SK-N-SH (cell line): Measurements from ENCODE around the gene COL20A1. TPM values are rescaled to one million over a fixed set of nuclear protein-coding genes. Genes with fewer than 3 reads are reported as not detected.
"Not testable (repeated sequence)": the region's sequence is repeated elsewhere in the genome, so short reads cannot be mapped to it uniquely, and the experiment has no call there.

Experiments
- CTCF ChIA-PET: fragments of 300-600, 350-600 bp; formaldehyde crosslinking; extraction: SDS; loops from one replicate; lab custom pipeline; 2021; lab: Yijun Ruan, JAX
- POLR2A ChIA-PET: fragments of 350-600 bp; sonication (Branson Sonifier 250); formaldehyde crosslinking; extraction: SDS; loops from one replicate; lab custom pipeline; 2020; ENCODE audit warnings: antibody characterized with exemption, inconsistent platforms; lab: Yijun Ruan, JAX
- DNase-seq: peaks from one replicate; pipeline ENCODE4 v3.0.0; 2012
- H2AFZ ChIP-seq: fragments of 200-600 bp; sonication (generic); 2 replicates; pipeline ENCODE4 v1.8.1; 2016; ENCODE audit warnings: antibody characterized with exemption, mild to moderate bottlenecking, low read depth
- H3F3A ChIP-seq: fragments of 200-600 bp; sonication (generic); replicated peaks from 2 replicates; pipeline ENCODE3; 2016; ENCODE audit warnings: antibody characterized with exemption, mild to moderate bottlenecking; ENCODE audit not compliant: insufficient read depth
- H3K27ac ChIP-seq, 2 experiments: fragments of 200-500 bp in 1 of 2; fragments of 200-600 bp in 1 of 2; sonication (Bioruptor generic) in 1 of 2; sonication (generic), shearing (Covaris generic) in 1 of 2; 2 replicates each; pipeline versions ENCODE4 v1.5.1 to v1.6.1; 2014 to 2016; ENCODE audit warnings: low read depth in 2 of 2, inconsistent platforms in 1 of 2, low read length in 1 of 2, mild to moderate bottlenecking in 1 of 2, mixed read lengths in 1 of 2
- H3K27me3 ChIP-seq: fragments of 200-600 bp; sonication (generic), shearing (Covaris generic); 2 replicates; pipeline ENCODE4 v1.6.1; 2016; ENCODE audit warnings: mixed run types; ENCODE audit not compliant: insufficient read depth
- H3K36me3 ChIP-seq, 2 experiments: fragments of 200-500 bp in 1 of 2; fragments of 200-600 bp in 1 of 2; sonication (Bioruptor generic) in 1 of 2; sonication (generic) in 1 of 2; replicated peaks in 1 of 2; 2 replicates each; pipeline versions ENCODE3 to v1.5.1; 2014 to 2016; ENCODE audit warnings: low read length in 1 of 2, mild to moderate bottlenecking in 1 of 2; ENCODE audit not compliant: insufficient read depth in 2 of 2, control insufficient read depth in 1 of 2
- H3K4me1 ChIP-seq, 2 experiments: fragments of 200-500 bp in 1 of 2; fragments of 200-600 bp in 1 of 2; sonication (Bioruptor generic) in 1 of 2; sonication (generic), shearing (Covaris generic) in 1 of 2; 2 replicates each; pipeline versions ENCODE4 v1.5.1 to v1.6.1; 2014 to 2016; ENCODE audit warnings: low read depth in 1 of 2, low read length in 1 of 2, mixed run types in 1 of 2; ENCODE audit not compliant: insufficient read depth in 2 of 2, control insufficient read depth in 1 of 2
- H3K4me2 ChIP-seq: fragments of 200-600 bp; sonication (generic), shearing (Covaris generic); 2 replicates; pipeline ENCODE4 v1.6.1; 2017; ENCODE audit warnings: mixed run types
- H3K4me3 ChIP-seq, 2 experiments: fragments of 200-500 bp in 1 of 2; fragments of 200-600 bp in 1 of 2; sonication (Bioruptor generic) in 1 of 2; sonication (generic), shearing (Covaris generic) in 1 of 2; 2 replicates each; pipeline versions ENCODE4 v1.5.1 to v1.8.1; 2014 to 2016; ENCODE audit warnings: low read depth in 2 of 2, inconsistent platforms in 1 of 2, low read length in 1 of 2, mild to moderate bottlenecking in 1 of 2, mixed read lengths in 1 of 2, moderate library complexity in 1 of 2
- H3K79me2 ChIP-seq: fragments of 200-600 bp; sonication (generic); 2 replicates; pipeline ENCODE4 v1.8.1; 2017; ENCODE audit warnings: mild to moderate bottlenecking; ENCODE audit not compliant: insufficient read depth
- H3K9ac ChIP-seq: fragments of 200-600 bp; sonication (generic); 2 replicates; pipeline ENCODE4 v1.6.1; 2017; ENCODE audit warnings: mixed run types
- H3K9me2 ChIP-seq: fragments of 200-600 bp; sonication (generic); 2 replicates; pipeline ENCODE4 v1.6.1; 2017; ENCODE audit warnings: mixed run types
- H3K9me3 ChIP-seq: fragments of 200-600 bp; sonication (generic); 2 replicates; pipeline ENCODE4 v1.6.1; 2017; ENCODE audit warnings: mixed run types, mild to moderate bottlenecking, moderate library complexity
- H4K20me1 ChIP-seq: fragments of 200-600 bp; sonication (generic); 2 replicates; pipeline ENCODE4 v1.6.1; 2017; ENCODE audit warnings: mild to moderate bottlenecking, mixed run types; ENCODE audit not compliant: insufficient read depth
- EZH2phosphoT487 ChIP-seq: fragments of 200-600 bp; sonication (generic); IDR thresholded peaks from 2 replicates; pipeline ENCODE4 v1.6.1; 2017; ENCODE audit warnings: low read depth, mixed run types, mild to moderate bottlenecking, antibody characterized with exemption, moderate library complexity, borderline replicate concordance
- GABPA ChIP-seq: IDR thresholded peaks from 2 replicates; pipeline ENCODE4 v1.4.0; 2012; ENCODE audit warnings: low read depth, mild to moderate bottlenecking
- JUND ChIP-seq: IDR thresholded peaks from 2 replicates; pipeline ENCODE4 v1.4.0; 2012
- MXI1 ChIP-seq: IDR thresholded peaks from 2 replicates; pipeline ENCODE4 v1.6.1; 2012; ENCODE audit warnings: mild to moderate bottlenecking, low read depth, low read length, improper control_type of control experiment
- NFIC ChIP-seq: IDR thresholded peaks from 2 replicates; pipeline ENCODE4 v1.4.0; 2012; ENCODE audit warnings: borderline replicate concordance
- PBX3 ChIP-seq: IDR thresholded peaks from 2 replicates; pipeline ENCODE4; 2012
- POLR2AphosphoS5 ChIP-seq: IDR thresholded peaks from 2 replicates; pipeline ENCODE4 v1.6.1; 2012; ENCODE audit warnings: low read depth, low read length
- RCOR1 ChIP-seq: fragments of 150-350 bp; IDR thresholded peaks from 2 replicates; pipeline ENCODE4 v1.6.1; 2017; ENCODE audit warnings: antibody characterized with exemption, low read length
- RFX5 ChIP-seq: IDR thresholded peaks from 2 replicates; pipeline ENCODE4 v1.6.1; 2012; ENCODE audit warnings: mild to moderate bottlenecking, improper control_type of control experiment, low read length
- RXRA ChIP-seq: IDR thresholded peaks from 2 replicates; pipeline ENCODE4 v1.4.0; 2012; ENCODE audit warnings: low read depth, mild to moderate bottlenecking, borderline replicate concordance
- SIN3A ChIP-seq: IDR thresholded peaks from 2 replicates; pipeline ENCODE4 v1.6.1; 2012; ENCODE audit warnings: low read depth, mild to moderate bottlenecking, low read length, moderate library complexity, borderline replicate concordance
- TAF1 ChIP-seq: IDR thresholded peaks from 2 replicates; pipeline ENCODE4 v1.6.1; 2012; ENCODE audit warnings: low read depth, mild to moderate bottlenecking, low read length, moderate library complexity, borderline replicate concordance
- TEAD4 ChIP-seq: IDR thresholded peaks from 2 replicates; pipeline ENCODE4 v1.4.0; 2012; ENCODE audit warnings: mild to moderate bottlenecking, borderline replicate concordance; ENCODE audit not compliant: insufficient read depth
- USF1 ChIP-seq: IDR thresholded peaks from 2 replicates; pipeline ENCODE4 v1.4.0; 2012; ENCODE audit warnings: low read depth, borderline replicate concordance
- YY1 ChIP-seq: IDR thresholded peaks from 2 replicates; pipeline ENCODE4 v1.4.0; 2012; ENCODE audit warnings: low read depth, mild to moderate bottlenecking
- WGBS: methylation state at CpG from one replicate; pipeline ENCODE4 v1.1.6; 2017; ENCODE audit warnings: low lambda C conversion rate; 5-methylcytosine and 5-hydroxymethylcytosine counted together
- polyA plus RNA-seq, 3 experiments: library from polyadenylated mRNA; depleted of rRNA; stranded (reverse); fragments of >200 nt; gene quantifications; 2 replicates each; pipeline ENCODE4 v1.2.3, GENCODE V29; 2012
- TF ChIP-seq, protein P1 (sequence below): IDR thresholded peaks from 2 replicates; pipeline ENCODE4 v1.6.1; 2012; ENCODE audit warnings: mild to moderate bottlenecking, low read depth, low read length, moderate library complexity

COL20A1 gene
- polyA plus RNA-seq, 1 of the 3 experiments (the other 2 are of a cell fraction): not detected

DNA sequence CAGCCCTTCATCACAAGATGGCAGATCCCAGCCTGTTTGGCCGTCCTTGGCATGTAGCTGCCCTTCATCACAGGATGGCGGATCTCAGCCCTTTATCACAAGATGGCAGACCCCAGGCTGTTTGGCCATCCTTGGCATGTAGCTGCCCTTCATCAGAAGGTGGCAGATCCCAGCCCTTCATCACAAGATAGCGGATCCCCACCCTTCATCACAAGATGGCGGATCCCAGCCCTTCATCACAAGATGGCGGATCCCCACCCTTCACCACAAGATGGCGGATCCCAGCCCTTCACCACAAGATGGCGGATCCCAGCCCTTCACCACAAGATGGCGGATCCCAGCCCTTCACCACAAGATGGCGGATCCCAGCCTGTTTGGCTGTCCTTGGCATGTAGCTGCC is 42.1 kb downstream of the COL20A1 start:
- H3F3A ChIP-seq, H2AFZ ChIP-seq, H3K36me3 ChIP-seq, DNase-seq, H3K79me2 ChIP-seq, H3K27me3 ChIP-seq, H3K4me3 ChIP-seq, H3K9me2 ChIP-seq, H3K9ac ChIP-seq, H3K9me3 ChIP-seq, H4K20me1 ChIP-seq, POLR2A ChIA-PET, H3K27ac ChIP-seq, H3K4me2 ChIP-seq, H3K4me1 ChIP-seq: not testable (repeated sequence)
- CTCF ChIA-PET: interaction anchor here (1.7 to 4.9 kb wide), 3 partner anchors 26 to 112 kb away, joined by 4 to 29 read pairs (median 20); no protein-coding TSS in a partner anchor
- 68% methylated on average over 7 of the region's 9 CpGs for WGBS
- peak; percentile 45; the same call in 1 of the 2 replicates for TF ChIP-seq YY1

- Histone ChIP-seq H4K20me1 (no peaks in the 10 kb centered on the region), H3F3A (no peaks in the 10 kb centered on the region)
These were observed 42.7 kb downstream of the COL20A1 start for GRCh38 chr20:63335711-63336110.

DNA sequence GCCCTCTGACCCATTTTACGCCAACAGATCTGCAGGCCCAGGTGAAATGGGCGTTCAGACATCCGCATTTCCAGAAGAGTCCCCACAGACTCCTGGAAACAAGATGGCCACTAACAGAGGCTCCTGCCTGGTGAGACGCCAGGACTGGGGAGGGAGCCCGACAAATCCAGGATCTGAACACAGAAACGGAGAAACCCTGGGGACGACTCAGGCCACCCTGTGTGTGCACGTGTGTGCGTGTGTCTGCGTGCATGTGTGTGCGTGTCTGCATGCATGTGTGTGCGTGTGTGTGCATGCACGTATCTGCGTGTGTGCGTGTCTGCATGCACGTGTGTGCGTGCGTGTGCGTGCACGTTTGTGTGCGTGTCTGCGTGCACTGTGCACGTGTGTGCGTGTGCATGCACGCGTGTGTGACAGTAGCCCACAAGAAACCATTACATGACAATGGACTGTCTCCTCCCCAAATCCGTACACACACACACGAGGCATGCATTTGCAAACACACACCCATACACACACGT is 43.3 kb downstream of the COL20A1 start:
- POLR2A ChIA-PET: no interaction called here
- CTCF ChIA-PET: interaction anchor here (4.9 kb wide), 1 partner anchor 27 kb away, joined by 29 read pairs; no protein-coding TSS in a partner anchor

More at GRCh38 chr20:63335711-63336110, 42.7 kb downstream of the COL20A1 start:
- Histone ChIP-seq H3K9ac (no peak overlapping the region), H2AFZ (no peak overlapping the region), H3K27ac (no peak overlapping the region), H3K9me3 (no peaks in the 10 kb centered on the region), H3K27me3 (no peaks in the 10 kb centered on the region), H3K4me1 (peaks cover 0 to 2% of the 10 kb centered on the region in 2 experiments; a peak in 1 of 4 replicates), H3K9me2 (no peaks in the 10 kb centered on the region), H3K4me2 (no peak overlapping the region), H3K79me2 (no peaks in the 10 kb centered on the region), H3K36me3 (no peaks in the 10 kb centered on the region), H3K4me3 (no peak overlapping the region)
- ChIA-PET POLR2A (no interaction called here), CTCF (interaction anchor here (4.9 kb wide), 1 partner anchor 26 kb away, joined by 29 read pairs; no protein-coding TSS in a partner anchor)
- DNase-seq: no peak
- TF ChIP-seq JUND (no peak), RXRA (no peak), EZH2phosphoT487 (no peak), SIN3A (no peak)
- 54% methylated on average over 7 of the region's 9 CpGs for WGBS

More for the DNA sequence above, 43.3 kb downstream of the COL20A1 start:
- Histone ChIP-seq H3K9me3 (no peaks in the 10 kb centered on the region), H2AFZ (no peak overlapping the region), H3K4me3 (no peak overlapping the region), H3K79me2 (no peaks in the 10 kb centered on the region), H3K27ac (no peak overlapping the region), H3K4me1 (no peaks in the 10 kb centered on the region), H3F3A (no peaks in the 10 kb centered on the region), H3K27me3 (no peaks in the 10 kb centered on the region), H3K9me2 (no peaks in the 10 kb centered on the region), H3K4me2 (no peak overlapping the region), H4K20me1 (no peaks in the 10 kb centered on the region), H3K36me3 (no peaks in the 10 kb centered on the region), H3K9ac (no peak overlapping the region)
- no peak for DNase-seq
- 83% methylated on average over 28 of the region's 29 CpGs for WGBS
- TF ChIP-seq PBX3 (no peak), GABPA (no peak), TAF1 (no peak), POLR2AphosphoS5 (no peak), TEAD4 (no peak), MXI1 (no peak), RCOR1 (no peak), NFIC (no peak), USF1 (no peak), RFX5 (no peak), EZH2phosphoT487 (no peak)
- TF ChIP-seq, protein P1, sequence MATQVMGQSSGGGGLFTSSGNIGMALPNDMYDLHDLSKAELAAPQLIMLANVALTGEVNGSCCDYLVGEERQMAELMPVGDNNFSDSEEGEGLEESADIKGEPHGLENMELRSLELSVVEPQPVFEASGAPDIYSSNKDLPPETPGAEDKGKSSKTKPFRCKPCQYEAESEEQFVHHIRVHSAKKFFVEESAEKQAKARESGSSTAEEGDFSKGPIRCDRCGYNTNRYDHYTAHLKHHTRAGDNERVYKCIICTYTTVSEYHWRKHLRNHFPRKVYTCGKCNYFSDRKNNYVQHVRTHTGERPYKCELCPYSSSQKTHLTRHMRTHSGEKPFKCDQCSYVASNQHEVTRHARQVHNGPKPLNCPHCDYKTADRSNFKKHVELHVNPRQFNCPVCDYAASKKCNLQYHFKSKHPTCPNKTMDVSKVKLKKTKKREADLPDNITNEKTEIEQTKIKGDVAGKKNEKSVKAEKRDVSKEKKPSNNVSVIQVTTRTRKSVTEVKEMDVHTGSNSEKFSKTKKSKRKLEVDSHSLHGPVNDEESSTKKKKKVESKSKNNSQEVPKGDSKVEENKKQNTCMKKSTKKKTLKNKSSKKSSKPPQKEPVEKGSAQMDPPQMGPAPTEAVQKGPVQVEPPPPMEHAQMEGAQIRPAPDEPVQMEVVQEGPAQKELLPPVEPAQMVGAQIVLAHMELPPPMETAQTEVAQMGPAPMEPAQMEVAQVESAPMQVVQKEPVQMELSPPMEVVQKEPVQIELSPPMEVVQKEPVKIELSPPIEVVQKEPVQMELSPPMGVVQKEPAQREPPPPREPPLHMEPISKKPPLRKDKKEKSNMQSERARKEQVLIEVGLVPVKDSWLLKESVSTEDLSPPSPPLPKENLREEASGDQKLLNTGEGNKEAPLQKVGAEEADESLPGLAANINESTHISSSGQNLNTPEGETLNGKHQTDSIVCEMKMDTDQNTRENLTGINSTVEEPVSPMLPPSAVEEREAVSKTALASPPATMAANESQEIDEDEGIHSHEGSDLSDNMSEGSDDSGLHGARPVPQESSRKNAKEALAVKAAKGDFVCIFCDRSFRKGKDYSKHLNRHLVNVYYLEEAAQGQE: no peak
